Activated CD4-positive, alpha-beta T cell treated with anti-CD3 and anti-CD28 coated beads for 24 hours (primary cell): Measurements from ENCODE around the gene KIT.
"Not testable (repeated sequence)": the region's sequence is repeated elsewhere in the genome, so short reads cannot be mapped to it uniquely, and the experiment has no call there.

ENCODE experiments used
- DNase-seq, 2 donors: peaks; one replicate each; pipeline ENCODE4 v3.0.0-alpha.2; 2020; ENCODE audit warnings: low read depth in 2 of 2

The KIT gene

DNA sequence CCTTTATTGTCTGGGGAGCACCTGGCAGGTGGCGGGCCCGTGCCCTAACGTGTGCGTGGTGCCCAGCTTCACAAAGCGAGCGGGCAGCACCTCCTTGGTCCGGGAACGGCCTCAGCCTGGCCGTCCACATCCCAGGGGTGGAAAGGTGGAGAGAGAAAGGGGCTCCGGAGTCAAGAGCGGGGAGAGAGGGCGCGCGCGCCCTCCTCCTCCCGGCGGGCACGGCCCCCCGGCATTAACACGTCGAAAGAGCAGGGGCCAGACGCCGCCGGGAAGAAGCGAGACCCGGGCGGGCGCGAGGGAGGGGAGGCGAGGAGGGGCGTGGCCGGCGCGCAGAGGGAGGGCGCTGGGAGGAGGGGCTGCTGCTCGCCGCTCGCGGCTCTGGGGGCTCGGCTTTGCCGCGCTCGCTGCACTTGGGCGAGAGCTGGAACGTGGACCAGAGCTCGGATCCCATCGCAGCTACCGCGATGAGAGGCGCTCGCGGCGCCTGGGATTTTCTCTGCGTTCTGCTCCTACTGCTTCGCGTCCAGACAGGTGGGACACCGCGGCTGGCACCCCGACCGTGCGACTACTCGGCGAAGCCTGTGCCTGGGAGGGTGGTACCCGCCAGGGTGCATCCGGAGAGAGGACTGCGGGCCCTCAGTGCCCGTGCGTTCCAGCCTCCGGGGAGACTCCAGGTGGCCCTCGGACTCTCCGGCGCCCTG is at the start of gene KIT:
Gene KIT, plus strand, starts transcription at position 407 of the 701 bp plus-strand sequence. Its CDS starts 58 bp downstream, at position 465.
- DNase-seq, result no peak

- DNase-seq, result no peak
Measured at GRCh38 chr4:54609310-54609709, 48.4 kb upstream of the KIT start.

GRCh38 chr4:54614149-54614548 is 43.6 kb upstream of the KIT start:
- no peak for DNase-seq

- no peak for DNase-seq
Measured at GRCh38 chr4:54620773-54621172, 37.0 kb upstream of the KIT start.

- DNase-seq, result no peak
Measured at GRCh38 chr4:54625391-54625790, 32.4 kb upstream of the KIT start.

GRCh38 chr4:54626113-54626512 is 31.6 kb upstream of the KIT start:
- no peak for DNase-seq

DNA sequence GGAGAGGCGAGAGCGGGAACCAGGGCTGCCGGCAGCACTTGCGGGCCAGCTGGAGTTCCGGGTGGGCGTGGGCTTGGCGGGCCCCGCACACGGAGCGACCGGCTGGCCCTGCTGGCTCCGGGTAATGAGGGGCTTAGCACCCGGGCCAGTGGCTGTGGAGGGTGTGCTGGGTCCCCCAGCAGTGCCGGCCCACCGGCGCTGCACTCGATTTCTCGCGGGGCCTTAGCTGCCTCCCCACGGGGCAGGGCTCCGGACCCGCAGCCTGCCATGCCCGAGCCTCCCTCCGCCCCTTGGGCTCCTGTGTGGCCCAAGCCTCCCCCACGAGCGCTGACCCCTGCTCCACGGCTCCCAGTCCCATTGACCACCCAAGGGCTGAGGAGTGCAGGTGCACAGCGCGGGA is 25.2 kb upstream of the KIT start:
- DNase-seq, result no peak

DNA sequence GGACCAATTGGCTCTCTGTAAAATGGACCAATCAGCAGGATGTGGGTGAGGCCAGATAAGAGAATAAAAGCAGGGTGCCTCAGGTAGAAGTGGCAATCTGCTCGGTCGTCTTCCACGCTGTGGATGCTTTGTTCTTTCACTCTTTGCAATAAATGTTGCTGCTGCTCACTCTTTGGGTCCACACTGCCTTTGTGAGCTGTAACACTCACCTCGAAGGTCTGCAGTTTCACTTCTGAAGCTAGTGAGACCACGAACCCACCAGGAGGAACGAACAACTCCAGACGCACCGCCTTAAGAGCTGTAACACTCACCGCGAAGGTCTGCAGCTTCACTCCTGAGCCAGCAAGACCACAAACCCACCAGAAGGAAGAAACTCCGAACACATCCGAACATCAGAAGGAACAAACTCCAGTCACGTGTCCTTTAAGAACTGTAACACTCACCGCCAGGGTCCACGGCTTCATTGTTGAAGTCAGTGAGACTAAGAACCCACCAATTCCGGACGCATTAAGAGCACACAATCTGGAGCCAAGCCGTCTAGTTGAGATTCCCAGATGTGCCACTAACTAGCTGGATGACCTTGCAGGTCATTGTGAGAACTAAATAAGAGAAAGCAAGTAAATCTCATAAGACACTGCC is 24.5 kb upstream of the KIT start:
- not testable (repeated sequence) for DNase-seq

GRCh38 chr4:54635318-54635717 is 22.4 kb upstream of the KIT start:
- no peak for DNase-seq

GRCh38 chr4:54637325-54637724 is 20.4 kb upstream of the KIT start:
- DNase-seq, result no peak

- DNase-seq, result not testable (repeated sequence)
Measured at GRCh38 chr4:54641101-54641500, 16.7 kb upstream of the KIT start.

DNA sequence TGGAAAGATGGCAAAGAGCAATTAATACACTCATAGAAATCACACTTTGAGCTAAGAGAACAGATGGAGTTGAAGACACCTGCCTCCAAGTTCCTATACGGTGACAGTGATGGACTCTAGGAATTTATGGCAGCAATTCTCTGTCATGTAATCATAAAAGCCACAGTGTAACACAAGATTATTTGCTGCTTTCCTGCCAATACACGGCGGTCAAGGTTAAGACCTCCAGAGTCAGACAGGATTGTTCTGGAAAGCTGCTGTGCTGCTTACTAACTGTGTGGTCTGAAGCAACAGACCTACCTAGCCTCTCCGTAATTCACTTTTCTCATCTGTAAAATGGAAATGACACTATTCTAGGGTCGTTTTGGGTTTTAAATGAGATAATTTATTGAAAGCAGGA is 14.6 kb upstream of the KIT start:
- DNase-seq, result no peak

GRCh38 chr4:54643958-54644751 is 13.6 kb upstream of the KIT start:
- no peak for DNase-seq

DNA sequence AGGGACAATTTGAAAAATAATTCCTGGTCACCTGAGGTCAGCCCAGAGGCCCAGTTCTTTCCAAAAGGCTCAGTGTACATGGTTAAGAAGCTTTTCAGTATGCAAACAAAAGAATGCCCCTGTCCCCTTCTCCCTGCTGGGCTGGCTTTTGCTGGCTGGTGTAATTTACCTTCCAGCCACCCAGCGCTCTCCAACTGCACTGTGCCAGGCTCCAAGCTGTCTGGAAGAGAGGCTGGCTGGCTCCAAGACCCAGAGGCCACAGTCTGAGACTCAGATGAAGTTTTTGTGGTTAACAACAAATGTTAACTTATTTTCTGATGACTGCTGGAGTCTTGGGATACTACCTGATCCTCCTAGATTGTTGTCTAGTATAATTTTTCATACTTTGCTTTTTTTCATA is 11.9 kb upstream of the KIT start:
- DNase-seq, result no peak

GRCh38 chr4:54647070-54647469 is 10.7 kb upstream of the KIT start:
- DNase-seq, result no peak

DNA sequence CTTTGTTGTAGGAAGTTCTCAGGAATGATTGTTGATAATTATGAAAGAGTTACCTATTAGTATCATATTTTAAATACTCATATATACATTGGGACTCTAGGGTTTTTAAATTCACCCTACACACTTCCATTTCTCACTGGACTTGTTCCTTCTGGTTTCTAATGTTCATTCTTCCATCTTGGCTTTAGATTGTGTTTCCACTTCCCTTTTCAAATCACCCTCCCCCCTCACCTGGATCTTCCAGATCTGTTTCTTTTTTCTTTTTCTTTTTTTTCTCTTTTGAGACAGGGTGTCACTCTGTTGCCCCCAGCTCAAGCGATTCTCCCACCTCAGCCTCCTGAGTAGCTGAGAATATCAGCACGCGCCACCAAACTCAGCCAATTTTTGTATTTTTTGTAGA is 6.7 kb upstream of the KIT start:
- no peak for DNase-seq

DNA sequence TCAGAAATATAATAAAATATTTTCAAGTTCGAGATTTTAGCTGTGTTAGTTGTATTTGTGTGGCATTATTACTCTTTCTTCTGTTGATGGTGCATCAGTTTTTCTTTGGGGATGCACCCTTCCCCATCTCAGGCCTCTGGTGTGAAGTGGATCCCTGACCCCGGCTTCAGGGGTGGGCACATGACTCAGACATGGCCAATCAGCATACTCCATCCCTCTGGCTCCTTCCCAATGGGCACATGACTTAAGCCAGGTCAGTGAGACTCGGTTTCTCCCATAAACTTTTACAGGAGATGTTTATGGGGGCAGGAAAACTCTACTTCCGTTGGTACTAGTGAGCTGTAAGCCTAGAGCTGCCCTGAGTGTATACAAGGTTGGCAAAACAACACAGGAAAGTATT is 3.0 kb upstream of the KIT start:
- no peak for DNase-seq

DNA sequence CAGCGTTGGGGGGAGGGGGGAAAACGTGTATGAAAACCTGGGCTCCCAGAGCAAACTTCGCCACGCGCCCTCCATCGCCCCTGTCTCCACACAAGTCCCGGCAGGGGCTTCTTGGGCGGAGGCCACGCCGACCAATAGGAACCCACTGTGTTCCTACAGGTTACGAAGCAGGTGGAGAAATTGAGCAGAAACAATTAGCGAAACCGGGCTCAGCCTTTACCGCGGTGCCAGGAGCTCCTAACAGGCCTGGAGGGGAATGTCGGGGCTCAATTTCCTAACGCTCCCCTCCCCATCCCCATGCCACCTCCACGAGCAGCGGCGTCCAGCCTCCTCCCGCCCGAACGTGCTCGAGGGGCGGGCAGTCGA is 589 bp upstream of the KIT start:
- no peak for DNase-seq

GRCh38 chr4:54658252-54659093 is 716 bp downstream of the KIT start:
- peak in 1 of 2 donors; percentile 2 for DNase-seq

GRCh38 chr4:54659313-54659712 is 1.6 kb downstream of the KIT start:
- DNase-seq, result no peak

- no peak for DNase-seq
Measured at GRCh38 chr4:54659749-54660535, 2.2 kb downstream of the KIT start.
